Natural killer cell (primary cell): ENCODE data around the gene CLEC20A. TPM values are rescaled to one million over a fixed set of nuclear protein-coding genes. Genes with fewer than 3 reads are reported as not detected.

ENCODE experiments used
- ATAC-seq, 3 donors: fragments of 150-1000 bp in 2 of 3; fragments of 200-7000 bp in 1 of 3; cut with Tn5 transposase; 1 replicate in 1 of 3; 2 replicates in 2 of 3; pipeline ENCODE4 v1.10.0; 2021; ENCODE audit warnings: mild to moderate bottlenecking in 2 of 3, moderate library complexity in 2 of 3
- DNase-seq, 2 donors: peaks; one replicate each; pipeline versions ENCODE4 v3.0.0 to v3.0.0-alpha.2; 2013 to 2021; ENCODE audit warnings: mixed read lengths in 1 of 2
- H3K27ac ChIP-seq: one replicate; pipeline ENCODE4 v1.5.1; 2013; ENCODE audit warnings: mild to moderate bottlenecking, low read length
- H3K27me3 ChIP-seq: one replicate; pipeline ENCODE4 v1.6.1; 2013; ENCODE audit warnings: low read length; ENCODE audit not compliant: control insufficient read depth, insufficient read depth
- H3K36me3 ChIP-seq: one replicate; pipeline ENCODE4 v1.6.1; 2013; ENCODE audit warnings: low read length; ENCODE audit not compliant: control insufficient read depth, insufficient read depth
- H3K4me1 ChIP-seq: one replicate; pipeline ENCODE4 v1.6.1; 2013; ENCODE audit warnings: low read length; ENCODE audit not compliant: control insufficient read depth, insufficient read depth
- H3K4me3 ChIP-seq: one replicate; pipeline ENCODE4 v1.5.1; 2013; ENCODE audit warnings: low read length
- H3K9me3 ChIP-seq: one replicate; pipeline ENCODE4 v1.6.1; 2013; ENCODE audit warnings: low read length; ENCODE audit not compliant: control insufficient read depth, insufficient read depth
- H3K27ac Mint-ChIP-seq, 2 donors: one replicate each; pipeline ENCODE4 v1.8.0; 2022; ENCODE audit warnings: mild to moderate bottlenecking in 2 of 2, mixed read lengths in 2 of 2, moderate library complexity in 1 of 2
- H3K27me3 Mint-ChIP-seq, 2 donors: one replicate each; pipeline ENCODE4 v1.8.0; 2022; ENCODE audit warnings: low read depth in 2 of 2, mixed read lengths in 2 of 2
- H3K36me3 Mint-ChIP-seq: one replicate; pipeline ENCODE4 v1.8.0; 2022; ENCODE audit warnings: mixed read lengths
- H3K4me1 Mint-ChIP-seq, 2 donors: one replicate each; pipeline ENCODE4 v1.8.0; 2022; ENCODE audit warnings: mixed read lengths in 2 of 2
- H3K4me3 Mint-ChIP-seq: one replicate; pipeline ENCODE4 v1.8.0; 2022; ENCODE audit warnings: mild to moderate bottlenecking, moderate library complexity, mixed read lengths
- H3K9me3 Mint-ChIP-seq, 2 donors: one replicate each; pipeline ENCODE4 v1.8.0; 2022; ENCODE audit warnings: mixed read lengths in 2 of 2
- CTCF ChIP-seq: fragments of 200-600 bp; IDR thresholded peaks from one replicate; pipeline ENCODE4 v1.8.0; 2022; ENCODE audit warnings: antibody characterized with exemption
- WGBS: methylation state at CpG from one replicate; pipeline ENCODE4 v1.1.7; 2013; ENCODE audit warnings: missing lambda C conversion rate; ENCODE audit not compliant: insufficient coverage; 5-methylcytosine and 5-hydroxymethylcytosine counted together
- intact Hi-C: fragments of 100-400 bp; cut with micrococcal nuclease; formaldehyde crosslinking; loops from one replicate; pipeline ENCODE4 v1.14.2; 2022
- total RNA-seq, 4 donors: library from RNA; stranded (reverse); fragments of 120-200 nt in 1 of 4; gene quantifications; one replicate each; pipeline versions ENCODE4 v1.2.3 to v1.2.4, GENCODE V29; 2013 to 2022

Gene CLEC20A
- total RNA-seq, 3 donors from 2014 or later (not counting 1 experiment from before 2014, with no cell fraction given) = not detected

GRCh38 chr1:178529364-178530036, 32.7 kb upstream of the CLEC20A start:
- 85% methylated on average over 8 of the region's 8 CpGs for WGBS
- no peaks in the 10 kb centered on the region for H3K9me3 Mint-ChIP-seq
- intact Hi-C loops = no loop called here
- Histone ChIP-seq H3K4me1 (no peaks in the 10 kb centered on the region), H3K27me3 (no peaks in the 10 kb centered on the region), H3K27ac (no peak overlapping the region), H3K36me3 (no peaks in the 10 kb centered on the region), H3K4me3 (no peak overlapping the region), H3K9me3 (no peaks in the 10 kb centered on the region)
- H3K27ac Mint-ChIP-seq = no peak overlapping the region
- ATAC-seq (no peak), DNase-seq (no peak)
- TF ChIP-seq CTCF = no peak
- H3K4me1 Mint-ChIP-seq = peaks cover 5 to 6% of the 10 kb centered on the region in 2 donors
- peaks cover 0 to 3% of the 10 kb centered on the region in 2 donors for H3K27me3 Mint-ChIP-seq
- no peak overlapping the region for H3K4me3 Mint-ChIP-seq
- H3K36me3 Mint-ChIP-seq = no peaks in the 10 kb centered on the region

GRCh38 chr1:178528953-178529335, 32.2 kb upstream of the CLEC20A start:
- no peak overlapping the region for H3K27ac Mint-ChIP-seq
- no peaks in the 10 kb centered on the region for H3K36me3 ChIP-seq
- H3K9me3 Mint-ChIP-seq = no peaks in the 10 kb centered on the region
- WGBS = 84% methylated on average over 4 of the region's 4 CpGs
- no peak overlapping the region for H3K4me3 ChIP-seq
- no peaks in the 10 kb centered on the region for H3K9me3 ChIP-seq
- intact Hi-C loops = no loop called here
- H3K27me3 Mint-ChIP-seq = peaks cover 0 to 3% of the 10 kb centered on the region in 2 donors
- H3K27ac ChIP-seq = no peak overlapping the region
- H3K4me1 Mint-ChIP-seq = peaks cover 5 to 6% of the 10 kb centered on the region in 2 donors
- no peak for ATAC-seq
- no peak for DNase-seq
- no peak overlapping the region for H3K4me3 Mint-ChIP-seq
- H3K4me1 ChIP-seq = no peaks in the 10 kb centered on the region
- H3K36me3 Mint-ChIP-seq = no peaks in the 10 kb centered on the region
- no peak for TF ChIP-seq CTCF
- no peaks in the 10 kb centered on the region for H3K27me3 ChIP-seq

GRCh38 chr1:178528228-178528952, 31.6 kb upstream of the CLEC20A start:
- TF ChIP-seq CTCF = no peak
- no peak overlapping the region for H3K4me3 Mint-ChIP-seq
- WGBS = 88% methylated on average over 10 of the region's 10 CpGs
- no peak for ATAC-seq
- no peaks in the 10 kb centered on the region for H3K9me3 Mint-ChIP-seq
- intact Hi-C loops = no loop called here
- no peak overlapping the region for H3K27ac Mint-ChIP-seq
- no peak for DNase-seq
- H3K27me3 Mint-ChIP-seq = peaks cover 0 to 3% of the 10 kb centered on the region in 2 donors
- no peak overlapping the region for H3K27ac ChIP-seq
- no peaks in the 10 kb centered on the region for H3K4me1 ChIP-seq
- no peak overlapping the region for H3K4me3 ChIP-seq
- H3K9me3 ChIP-seq = no peaks in the 10 kb centered on the region
- peaks cover 5 to 6% of the 10 kb centered on the region in 2 donors for H3K4me1 Mint-ChIP-seq
- H3K27me3 ChIP-seq = no peaks in the 10 kb centered on the region
- H3K36me3 Mint-ChIP-seq = no peaks in the 10 kb centered on the region
- no peaks in the 10 kb centered on the region for H3K36me3 ChIP-seq
